ENCODE data around the gene NUDT17. TPM values are rescaled to one million over a fixed set of nuclear protein-coding genes. Genes with fewer than 3 reads are reported as not detected.

The NUDT17 gene
- total RNA-seq, 4 donors from 2014 or later: 1.9 to 2.3 (median 2.0) TPM; not detected in 1

- H3K27me3 ChIP-seq: no peaks in the 10 kb centered on the region
- no peaks in the 10 kb centered on the region for H3K9me3 ChIP-seq
- H3K36me3 ChIP-seq: no peaks in the 10 kb centered on the region
- H3K4me1 ChIP-seq: peaks cover 0 to 16% (median 2%) of the 10 kb centered on the region in 4 donors
- H3K4me3 ChIP-seq: no peak overlapping the region
- DNase-seq: no peak
- H3K27ac ChIP-seq: peak overlapping the region; percentile 19 to 82 (median 72)
- TF ChIP-seq CTCF (IDR thresholded peaks at IDR 0.05): no peak
- TF ChIP-seq POLR2A (IDR thresholded peaks at IDR 0.05): no peak
Measured at GRCh38 chr1:145892486-145893087, 47.2 kb downstream of the NUDT17 start.

GRCh38 chr1:145893306-145894055 lies 48.1 kb downstream of the NUDT17 start:
- no peak for DNase-seq
- no peak for TF ChIP-seq CTCF (IDR thresholded peaks at IDR 0.05)
- TF ChIP-seq POLR2A (IDR thresholded peaks at IDR 0.05): no peak
- Histone ChIP-seq H3K4me1 (peaks cover 0 to 16% (median 2%) of the 10 kb centered on the region in 4 donors), H3K9me3 (no peaks in the 10 kb centered on the region), H3K27ac (peak overlapping the region in 1 of 4 donors; percentile 79), H3K27me3 (no peaks in the 10 kb centered on the region), H3K36me3 (no peaks in the 10 kb centered on the region), H3K4me3 (no peak overlapping the region)

- no peaks in the 10 kb centered on the region for H3K27me3 ChIP-seq
- no peak overlapping the region for H3K27ac ChIP-seq
- no peaks in the 10 kb centered on the region for H3K9me3 ChIP-seq
- no peaks in the 10 kb centered on the region for H3K36me3 ChIP-seq
- peaks cover 0 to 16% (median 2%) of the 10 kb centered on the region in 4 donors for H3K4me1 ChIP-seq
- H3K4me3 ChIP-seq: no peak overlapping the region
- TF ChIP-seq POLR2A (IDR thresholded peaks at IDR 0.05): no peak
- TF ChIP-seq CTCF (IDR thresholded peaks at IDR 0.05): no peak
- no peak for DNase-seq
Measured at GRCh38 chr1:145895471-145895870, 50.0 kb downstream of the NUDT17 start.

GRCh38 chr1:145897969-145898368 lies 52.5 kb downstream of the NUDT17 start:
- no peak for TF ChIP-seq POLR2A (IDR thresholded peaks at IDR 0.05)
- no peak for TF ChIP-seq CTCF (IDR thresholded peaks at IDR 0.05)
- DNase-seq: no peak

More at GRCh38 chr1:145897969-145898368, 52.5 kb downstream of the NUDT17 start:
- Histone ChIP-seq H3K4me1 (no peaks in the 10 kb centered on the region), H3K9me3 (no peaks in the 10 kb centered on the region), H3K27ac (no peak overlapping the region), H3K27me3 (no peaks in the 10 kb centered on the region), H3K36me3 (no peaks in the 10 kb centered on the region), H3K4me3 (no peak overlapping the region)

Small RNAs within 50 kb of the gene (small RNA-seq; reads per million reads assigned to genes)
- 0 reads per million in 2 donors for gene MIR6736

Other genes starting within 250 kb of the NUDT17 start
- 10 to 100 TPM; 34.7 to 82.4 (median 52.1) TPM for gene GPR89A, start 237.6 kb upstream of the NUDT17 start, total RNA-seq
- 100 to 1,000 TPM in 3 of 4 donors, 10 to 100 TPM in 1; 25.6 to 251 (median 205) TPM for gene PDZK1, start 138.3 kb upstream of the NUDT17 start, total RNA-seq
- gene CD160, start 126.1 kb upstream of the NUDT17 start, total RNA-seq: 1 to 10 TPM in 2 of 4 donors, not detected in 2; 3.3 to 4.4 TPM
- gene RNF115, start 21.5 kb upstream of the NUDT17 start, total RNA-seq: 10 to 100 TPM; 10.2 to 31.4 (median 15.0) TPM
- 10 to 100 TPM; 17.5 to 79.2 (median 34.5) TPM for gene POLR3C, start 21.4 kb upstream of the NUDT17 start, total RNA-seq
- gene PIAS3, start 13.5 kb downstream of the NUDT17 start, total RNA-seq: 10 to 100 TPM in 3 of 4 donors, 1 to 10 TPM in 1; 8.9 to 35.5 (median 17.2) TPM
- 1 to 10 TPM in 2 of 4 donors, under 1 TPM in 1, not detected in 1; 0.85 to 7.4 (median 1.2) TPM for gene ANKRD35, start 40.2 kb downstream of the NUDT17 start, total RNA-seq
- 10 to 100 TPM in 3 of 4 donors, 1 to 10 TPM in 1; 4.2 to 23.9 (median 22.9) TPM for gene ITGA10, start 64.4 kb downstream of the NUDT17 start, total RNA-seq
- gene PEX11B, start 73.1 kb downstream of the NUDT17 start, total RNA-seq: 10 to 100 TPM; 21.5 to 33.8 (median 27.1) TPM
- 100 to 1,000 TPM in 1 of 4 donors, 10 to 100 TPM in 3; 47.6 to 105 (median 57.0) TPM for gene RBM8A, start 81.9 kb downstream of the NUDT17 start, total RNA-seq
- gene LIX1L, start 112.4 kb downstream of the NUDT17 start, total RNA-seq: 10 to 100 TPM in 1 of 4 donors, 1 to 10 TPM in 3; 3.7 to 10.7 (median 4.5) TPM
- 1 to 10 TPM in 1 of 4 donors, under 1 TPM in 1, not detected in 2; 0.54 to 3.7 TPM for gene ANKRD34A, start 118.9 kb downstream of the NUDT17 start, total RNA-seq
- gene POLR3GL, start 119.1 kb downstream of the NUDT17 start, total RNA-seq: 10 to 100 TPM in 3 of 4 donors, 1 to 10 TPM in 1; 8.7 to 25.6 (median 12.5) TPM
- gene TXNIP, start 150.9 kb downstream of the NUDT17 start, total RNA-seq: 1,000 to 10,000 TPM in 2 of 4 donors, 100 to 1,000 TPM in 2; 313 to 1,366 (median 694) TPM
- gene HJV, start 176.1 kb downstream of the NUDT17 start, total RNA-seq: not detected